Ovary (tissue), 9 donors: Measurements from ENCODE around the gene GRM2. TPM values are rescaled to one million over a fixed set of nuclear protein-coding genes. Genes with fewer than 3 reads are reported as not detected.

Experiments used
- DNase-seq, 5 donors: peaks; one replicate each; pipeline ENCODE4 v3.0.0-alpha.2; 2019 to 2020
- H3K27ac ChIP-seq, 2 donors: fragments of 200-600 bp; one replicate each; pipeline versions ENCODE4 v1.5.1 to v1.8.0; 2019 to 2022
- H3K27me3 ChIP-seq: fragments of 200-600 bp; one replicate; pipeline ENCODE4 v1.8.0; 2022
- H3K36me3 ChIP-seq: fragments of 200-600 bp; sonication (generic); one replicate; pipeline ENCODE4 v1.5.1; 2019
- H3K4me1 ChIP-seq: one replicate; pipeline ENCODE4 v1.8.1; 2013; ENCODE audit warnings: mild to moderate bottlenecking, moderate library complexity; ENCODE audit not compliant: insufficient read depth
- H3K4me3 ChIP-seq: fragments of 200-600 bp; sonication (generic); one replicate; pipeline ENCODE4 v1.5.1; 2017
- H3K9me3 ChIP-seq, 2 donors: fragments of 200-600 bp in 1 of 2; sonication (generic) in 1 of 2; one replicate each; pipeline versions ENCODE4 v1.5.1 to v1.8.1; 2013 to 2019; ENCODE audit warnings: mild to moderate bottlenecking in 1 of 2, moderate library complexity in 1 of 2
- EP300 ChIP-seq: sonication (generic); formaldehyde crosslinking; IDR thresholded peaks from one replicate; pipeline ENCODE4 v1.6.1; 2017; ENCODE audit warnings: antibody characterized with exemption
- POLR2A ChIP-seq: fragments of 450-650 bp; IDR thresholded peaks from one replicate; pipeline ENCODE4 v1.6.1; 2017; ENCODE audit warnings: antibody characterized with exemption, mild to moderate bottlenecking, moderate library complexity
- WGBS, 3 donors: extraction: QIAGEN DNeasy Blood & Tissue Kit in 1 of 3; methylation state at CpG; one replicate each; pipeline versions ENCODE4 v1.1.5 to v1.1.7; 2013 to 2017; 5-methylcytosine and 5-hydroxymethylcytosine counted together
- intact Hi-C, 4 donors: fragments of 100-400 bp; cut with DNase I; formaldehyde crosslinking; loops; one replicate each; pipeline versions ENCODE4 v1.11.0 to v1.15.1; 2022 to 2023
- polyA plus RNA-seq, 2 donors: library from polyadenylated mRNA; stranded (reverse); fragments of 200-250 nt in 1 of 2; fragments of 350-450 nt in 1 of 2; fragmentation: Illumina TruSeq in 1 of 2; extraction: RNeasy Lipid Tissue Mini Kit (QIAGEN cat#74804) in 1 of 2; gene quantifications; one replicate each; pipeline ENCODE4 v1.2.3, GENCODE V29; 2013 to 2014
- total RNA-seq, 7 donors: library from RNA; depleted of rRNA in 2 of 7; stranded (reverse); fragments of >200 nt in 2 of 7; fragmentation: NEBNext Ultra II Directional in 3 of 7; extraction: Animal tissue kit (Norgen Biotek cat#: 25700) in 3 of 7; gene quantifications; one replicate each; pipeline versions ENCODE4 v1.1.0 to v1.2.4, GENCODE V29; 2016 to 2023
- TF ChIP-seq, protein P1 (sequence below), 3 donors: fragments of 450-650 bp in 2 of 3; fragments of 200-600 bp in 1 of 3; IDR thresholded peaks; one replicate each; pipeline versions ENCODE4 v1.5.1 to v1.8.0; 2016 to 2022; ENCODE audit warnings: antibody characterized with exemption in 3 of 3, mild to moderate bottlenecking in 1 of 3
- donor health status: DM: no; HTN: no; CAD: no; lungs with moderate emphysema.
- donor health status: DM: no; HTN: no; CAD: no.
- donor health status: Bipolar disorder and iron deficiency.
- donor health status: DM: yes; HTN: yes; CAD: no.
- donor health status: DM: no; HTN: no; CAD: no.
- donor health status: DM: yes; HTN: yes; CAD: no.

GRM2 gene
- total and polyA plus RNA-seq, 9 donors = 0.10 to 0.47 (median 0.28) TPM; not detected in 3

DNA sequence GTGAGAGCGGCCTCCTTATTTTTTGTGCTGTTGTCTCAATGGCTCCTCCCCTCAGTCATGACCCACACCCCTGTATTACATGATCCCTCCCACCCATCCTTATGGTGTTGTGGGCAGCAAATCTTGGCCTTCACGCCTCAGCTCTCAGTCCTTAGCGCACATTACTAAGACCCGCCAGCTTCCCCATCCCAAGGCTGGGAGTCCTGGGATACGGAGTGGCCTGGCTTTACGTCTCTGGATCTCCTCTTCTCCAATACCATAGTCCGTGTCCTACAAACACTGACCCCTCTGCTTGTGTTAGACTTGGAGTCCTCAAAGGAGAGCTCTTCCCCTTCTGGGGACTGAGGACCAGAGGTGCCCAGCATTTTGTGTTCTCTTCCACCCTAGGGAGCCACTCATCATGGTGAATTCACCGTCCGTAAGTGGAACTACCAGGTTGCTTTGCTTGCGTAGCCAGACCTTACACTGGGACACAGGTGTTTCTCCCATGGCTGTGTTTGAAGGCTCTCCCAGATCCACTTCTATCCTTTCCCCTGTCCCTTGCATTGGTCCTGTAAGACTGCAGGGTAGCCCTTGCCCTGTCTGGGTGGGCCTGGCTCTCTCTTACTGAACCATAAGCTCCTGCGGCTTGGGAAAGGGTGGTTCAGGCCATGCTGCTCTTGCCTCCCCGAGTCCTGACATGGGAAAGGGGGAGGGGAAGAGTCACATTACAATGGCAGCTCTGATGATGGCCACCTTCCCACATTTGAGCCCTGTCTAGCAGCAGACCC is 13.6 kb downstream of the GRM2 start:
- WGBS, 3 donors = 82 to 88% (median 84%) methylated on average over 12 of the region's 12 CpGs
- H3K36me3 ChIP-seq = no peaks in the 10 kb centered on the region
- no peaks in the 10 kb centered on the region for H3K27me3 ChIP-seq
- DNase-seq = no peak
- H3K9me3 ChIP-seq = no peaks in the 10 kb centered on the region
- H3K27ac ChIP-seq = no peak overlapping the region
- no peak overlapping the region for H3K4me3 ChIP-seq
- TF ChIP-seq POLR2A (no peak), EP300 (no peak)
- TF ChIP-seq, protein P1, sequence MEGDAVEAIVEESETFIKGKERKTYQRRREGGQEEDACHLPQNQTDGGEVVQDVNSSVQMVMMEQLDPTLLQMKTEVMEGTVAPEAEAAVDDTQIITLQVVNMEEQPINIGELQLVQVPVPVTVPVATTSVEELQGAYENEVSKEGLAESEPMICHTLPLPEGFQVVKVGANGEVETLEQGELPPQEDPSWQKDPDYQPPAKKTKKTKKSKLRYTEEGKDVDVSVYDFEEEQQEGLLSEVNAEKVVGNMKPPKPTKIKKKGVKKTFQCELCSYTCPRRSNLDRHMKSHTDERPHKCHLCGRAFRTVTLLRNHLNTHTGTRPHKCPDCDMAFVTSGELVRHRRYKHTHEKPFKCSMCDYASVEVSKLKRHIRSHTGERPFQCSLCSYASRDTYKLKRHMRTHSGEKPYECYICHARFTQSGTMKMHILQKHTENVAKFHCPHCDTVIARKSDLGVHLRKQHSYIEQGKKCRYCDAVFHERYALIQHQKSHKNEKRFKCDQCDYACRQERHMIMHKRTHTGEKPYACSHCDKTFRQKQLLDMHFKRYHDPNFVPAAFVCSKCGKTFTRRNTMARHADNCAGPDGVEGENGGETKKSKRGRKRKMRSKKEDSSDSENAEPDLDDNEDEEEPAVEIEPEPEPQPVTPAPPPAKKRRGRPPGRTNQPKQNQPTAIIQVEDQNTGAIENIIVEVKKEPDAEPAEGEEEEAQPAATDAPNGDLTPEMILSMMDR (IDR thresholded peaks at IDR 0.05) = no peak
- intact Hi-C loops = no loop called here
- no peaks in the 10 kb centered on the region for H3K4me1 ChIP-seq

DNA sequence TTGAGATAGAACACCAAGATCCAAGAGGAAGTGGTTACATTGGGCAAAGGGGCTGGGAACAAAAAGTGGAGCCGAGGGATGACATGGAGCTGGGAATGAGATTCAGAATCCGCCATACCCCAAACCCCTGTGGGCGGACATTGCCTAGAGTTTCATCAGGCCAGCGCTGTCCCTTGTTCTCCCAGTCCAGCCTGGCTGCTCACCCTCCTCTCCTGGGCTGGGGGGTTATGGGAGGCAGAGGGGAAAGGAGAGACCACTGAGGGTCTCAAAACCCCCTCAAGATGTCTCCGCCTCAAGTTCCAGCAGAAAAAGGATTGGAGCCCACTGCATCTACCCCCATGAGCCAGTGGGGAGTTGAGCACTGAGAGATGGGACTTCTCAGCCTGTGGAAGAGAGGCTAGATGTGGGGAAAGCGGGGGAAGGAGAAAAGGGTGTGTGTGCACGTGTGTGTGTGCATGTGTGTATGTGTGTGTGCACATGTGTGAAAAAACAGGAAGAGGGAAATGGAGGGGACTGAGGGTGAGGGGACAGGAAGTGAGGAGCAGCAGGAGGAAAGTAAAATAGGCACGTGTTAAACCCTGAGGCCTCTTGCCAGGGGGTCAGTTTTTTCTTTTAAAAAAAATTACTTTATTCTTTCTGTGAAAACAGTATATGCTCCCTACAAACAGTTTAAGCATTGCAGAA is 14.3 kb downstream of the GRM2 start:
- no peak overlapping the region for H3K4me3 ChIP-seq
- no peaks in the 10 kb centered on the region for H3K36me3 ChIP-seq
- intact Hi-C loops = no loop called here
- H3K9me3 ChIP-seq = no peaks in the 10 kb centered on the region
- no peaks in the 10 kb centered on the region for H3K27me3 ChIP-seq
- H3K27ac ChIP-seq = no peak overlapping the region
- DNase-seq = no peak
- TF ChIP-seq POLR2A (no peak), EP300 (no peak)
- no peaks in the 10 kb centered on the region for H3K4me1 ChIP-seq
- WGBS, 3 donors = 71 to 77% (median 75%) methylated on average over 8 of the region's 8 CpGs

DNA sequence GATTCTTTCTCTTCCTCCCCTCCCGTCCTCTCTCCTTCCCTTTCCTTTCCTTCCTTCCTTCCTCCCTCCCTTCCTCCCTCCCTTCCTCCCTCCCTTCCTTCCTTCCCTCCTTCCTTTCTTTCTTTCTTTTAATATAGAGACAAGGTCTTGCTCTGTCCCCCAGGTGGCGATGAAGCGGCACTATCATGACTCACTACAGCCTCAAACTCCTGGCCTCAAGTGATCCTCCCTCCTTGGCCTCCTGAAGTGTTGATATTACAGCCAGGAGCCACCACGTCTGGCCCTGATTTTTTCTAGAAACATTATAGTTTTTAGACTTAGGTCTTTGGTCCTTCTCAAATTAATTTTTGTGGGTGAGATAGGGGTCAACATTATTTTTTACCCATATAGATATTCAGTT is 15.5 kb downstream of the GRM2 start:
- no peak for TF ChIP-seq POLR2A
- TF ChIP-seq EP300 = no peak
- no peak for DNase-seq
- no peaks in the 10 kb centered on the region for H3K9me3 ChIP-seq
- no peaks in the 10 kb centered on the region for H3K36me3 ChIP-seq
- H3K27me3 ChIP-seq = no peaks in the 10 kb centered on the region
- H3K4me1 ChIP-seq = no peaks in the 10 kb centered on the region
- WGBS, 3 donors = 61 to 65% (median 64%) methylated on average over 4 of the region's 4 CpGs
- no peak overlapping the region for H3K4me3 ChIP-seq
- no peak overlapping the region for H3K27ac ChIP-seq
- intact Hi-C loops = no loop called here

DNA sequence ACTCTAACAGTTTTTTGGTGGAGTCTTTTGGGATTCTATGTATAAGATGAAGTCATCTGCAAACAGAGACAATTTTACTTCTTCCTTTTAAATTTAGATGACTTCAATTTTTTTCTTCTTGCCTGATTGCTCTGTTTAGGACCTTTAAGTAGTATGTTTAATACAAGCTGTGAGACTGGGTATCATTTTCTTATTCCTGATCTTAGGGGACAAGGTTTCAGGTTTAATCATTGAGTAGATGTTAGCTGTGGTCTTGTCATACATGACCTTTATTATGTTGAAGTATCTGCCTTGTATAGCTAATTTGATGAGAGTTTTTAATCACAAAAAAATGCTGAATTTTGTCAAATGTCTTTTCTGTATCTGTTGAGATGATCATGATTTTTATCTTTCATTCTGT is 20.6 kb downstream of the GRM2 start:
- TF ChIP-seq EP300 (no peak), POLR2A (no peak)
- TF ChIP-seq, protein P1 (IDR thresholded peaks at IDR 0.05) = no peak
- Histone ChIP-seq H3K27ac (no peak overlapping the region), H3K36me3 (no peaks in the 10 kb centered on the region), H3K27me3 (no peaks in the 10 kb centered on the region), H3K4me3 (no peak overlapping the region), H3K9me3 (no peaks in the 10 kb centered on the region), H3K4me1 (no peaks in the 10 kb centered on the region)
- intact Hi-C loops = loop anchor here in 1 of 4 donors (5.0 kb wide), 1 partner anchor 415 kb away; no protein-coding TSS in a partner anchor
- no peak for DNase-seq

DNA sequence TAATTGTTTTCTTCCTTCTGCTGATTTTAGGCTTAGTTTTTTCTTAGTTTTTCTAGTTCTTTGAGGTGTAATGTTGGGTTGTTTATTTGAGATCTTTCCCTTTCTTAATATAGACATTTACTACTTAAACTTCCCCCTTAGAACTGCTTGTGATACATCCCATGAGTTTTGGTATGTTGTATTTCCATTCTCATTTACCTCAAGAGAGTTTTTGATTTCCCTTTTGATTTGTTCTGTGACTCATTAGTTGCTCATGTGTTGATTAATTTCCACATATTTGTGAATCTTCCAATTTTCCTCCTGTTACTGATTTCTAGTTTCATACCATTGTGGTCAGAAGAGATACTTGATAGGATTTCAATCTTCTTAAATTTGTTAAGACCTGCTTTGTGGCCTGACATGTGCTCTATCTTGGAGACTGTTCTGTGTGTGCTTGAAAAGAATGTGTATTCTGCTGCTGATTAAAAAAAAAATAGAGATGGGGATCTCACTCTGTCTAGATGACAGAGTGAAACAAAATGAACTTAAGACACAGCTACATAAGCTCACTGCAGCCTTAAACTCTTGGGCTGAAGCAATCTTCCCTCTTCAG is 22.3 kb downstream of the GRM2 start:
- Histone ChIP-seq H3K27me3 (no peaks in the 10 kb centered on the region), H3K4me1 (no peaks in the 10 kb centered on the region), H3K27ac (no peak overlapping the region), H3K4me3 (no peak overlapping the region), H3K36me3 (no peaks in the 10 kb centered on the region), H3K9me3 (no peaks in the 10 kb centered on the region)
- intact Hi-C loops = loop anchor here in 1 of 4 donors (5.0 kb wide), 1 partner anchor 417 kb away; no protein-coding TSS in a partner anchor
- no peak for TF ChIP-seq EP300
- TF ChIP-seq, protein P1 (IDR thresholded peaks at IDR 0.05) = no peak
- TF ChIP-seq POLR2A = no peak
- DNase-seq = no peak
